Brain pericyte (primary cell): ENCODE results near the gene CRYBG2.

Source experiments
- DNase-seq: peaks from one replicate; pipeline ENCODE4 v3.0.0-alpha.2; 2012; ENCODE audit warnings: low read depth, low spot score

The CRYBG2 gene

GRCh38 chr1:26281091-26281958 lies 72.6 kb downstream of the CRYBG2 start:
- no peak for DNase-seq

- no peak for DNase-seq
Observed at GRCh38 chr1:26280333-26281042, 73.4 kb downstream of the CRYBG2 start.

DNA sequence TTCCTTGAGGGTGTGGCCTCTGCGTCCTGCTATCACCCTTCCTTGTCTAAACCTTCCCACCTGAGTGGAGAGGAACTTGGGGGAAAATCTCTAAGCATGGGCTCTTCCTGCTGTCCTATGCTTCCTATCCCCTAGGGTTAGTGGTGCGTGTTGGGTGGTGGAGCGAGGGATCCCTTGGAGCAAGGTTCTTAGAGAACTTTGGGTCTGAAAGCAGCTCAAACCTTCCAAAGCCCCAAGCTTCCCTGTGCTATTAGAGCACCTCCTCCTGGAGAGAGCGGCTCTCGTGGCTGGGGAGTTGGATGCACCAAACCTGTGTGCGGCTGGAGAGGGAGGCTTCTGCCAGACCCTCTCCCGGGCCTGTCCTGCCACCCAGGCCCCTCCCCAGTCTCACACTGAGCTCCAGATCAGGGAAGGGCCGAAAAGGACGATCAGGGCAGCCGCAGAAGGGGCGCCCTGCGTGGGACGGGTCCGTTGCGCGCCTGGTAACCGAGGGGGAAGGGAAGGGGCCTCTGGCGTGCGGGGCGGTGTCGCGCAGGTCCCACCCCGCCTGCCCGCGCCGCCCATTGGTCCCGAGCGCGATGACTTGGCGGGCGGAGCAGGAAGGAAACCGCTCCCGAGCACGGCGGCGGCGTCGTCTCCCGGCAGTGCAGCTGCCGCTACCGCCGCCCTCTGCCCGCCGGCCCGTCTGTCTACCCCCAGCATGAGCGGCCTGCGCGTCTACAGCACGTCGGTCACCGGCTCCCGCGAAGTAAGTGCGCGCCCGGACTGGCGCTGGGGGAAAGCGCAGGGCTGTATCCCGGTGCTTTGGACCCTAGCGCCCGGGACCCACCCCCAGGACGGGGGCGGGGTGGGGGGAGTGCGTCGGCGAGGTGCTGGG lies 74.2 kb downstream of the CRYBG2 start, which contains the start of gene SH3BGRL3:
SH3BGRL3 (plus strand) TSS at position 631 of the 877 bp plus-strand sequence; CDS start at position 701, 70 bp downstream.
- DNase-seq: peak; percentile 50

DNA sequence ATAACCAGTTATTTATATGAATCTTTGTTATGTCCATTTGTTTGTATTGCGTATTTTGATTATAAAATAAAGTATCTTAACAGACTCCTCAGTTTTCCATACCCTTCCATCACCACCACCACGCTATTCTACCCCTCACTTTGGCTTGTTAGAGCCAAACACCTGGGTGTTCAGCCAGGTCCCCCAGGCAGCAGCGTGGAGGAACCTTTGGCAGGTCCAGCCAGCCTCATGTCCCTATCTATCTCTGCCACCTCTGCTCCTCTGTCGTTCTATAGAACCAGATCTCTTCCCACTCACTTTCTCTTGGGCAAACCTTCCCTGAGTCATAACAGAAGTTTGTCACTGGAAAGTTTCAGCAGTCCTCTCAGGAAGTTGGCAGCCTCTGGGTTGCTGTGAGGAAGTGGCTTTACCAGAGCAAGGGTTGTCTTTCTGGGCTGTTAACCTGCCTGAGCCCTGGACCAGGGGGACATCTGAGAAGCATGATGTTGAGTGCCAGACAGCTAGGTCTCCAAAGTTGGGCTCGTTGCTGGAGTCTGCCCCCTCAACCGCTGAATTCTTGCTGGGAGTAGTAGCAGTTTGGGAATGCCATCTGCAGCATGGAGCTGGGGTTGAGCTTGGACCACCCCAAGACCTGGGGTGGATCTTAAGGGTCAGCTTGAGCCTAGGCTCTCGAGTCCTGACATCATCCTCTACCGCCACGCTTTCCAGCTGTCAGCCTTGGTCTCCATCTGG lies 75.0 kb downstream of the CRYBG2 start:
- no peak for DNase-seq

GRCh38 chr1:26278303-26278702 lies 75.6 kb downstream of the CRYBG2 start:
- peak; percentile 65 for DNase-seq

GRCh38 chr1:26277719-26278118 lies 76.2 kb downstream of the CRYBG2 start:
- no peak for DNase-seq

GRCh38 chr1:26277261-26277661 lies 76.7 kb downstream of the CRYBG2 start:
- no peak for DNase-seq

DNA sequence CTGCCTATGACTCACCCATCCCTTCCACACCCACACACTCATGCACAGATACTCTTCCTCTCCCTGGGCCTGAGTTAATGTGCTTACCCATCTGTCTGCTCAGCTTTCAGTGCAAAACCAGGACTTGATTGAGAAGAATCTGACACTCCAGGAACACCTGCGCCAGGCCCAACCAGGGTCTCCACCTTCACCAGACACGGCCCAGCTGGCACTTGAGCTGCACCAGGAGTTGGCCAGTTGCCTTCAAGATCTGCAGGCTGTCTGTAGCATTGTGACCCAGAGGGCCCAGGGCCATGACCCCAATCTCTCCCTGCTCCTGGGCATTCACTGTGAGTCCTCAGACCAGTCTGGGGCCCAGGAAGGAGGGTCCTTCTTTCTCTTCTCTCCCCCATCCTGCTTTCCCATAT lies 77.5 kb downstream of the CRYBG2 start:
- DNase-seq: no peak

- DNase-seq: peak; percentile 41
Observed at GRCh38 chr1:26275580-26276431, 78.1 kb downstream of the CRYBG2 start.

DNA sequence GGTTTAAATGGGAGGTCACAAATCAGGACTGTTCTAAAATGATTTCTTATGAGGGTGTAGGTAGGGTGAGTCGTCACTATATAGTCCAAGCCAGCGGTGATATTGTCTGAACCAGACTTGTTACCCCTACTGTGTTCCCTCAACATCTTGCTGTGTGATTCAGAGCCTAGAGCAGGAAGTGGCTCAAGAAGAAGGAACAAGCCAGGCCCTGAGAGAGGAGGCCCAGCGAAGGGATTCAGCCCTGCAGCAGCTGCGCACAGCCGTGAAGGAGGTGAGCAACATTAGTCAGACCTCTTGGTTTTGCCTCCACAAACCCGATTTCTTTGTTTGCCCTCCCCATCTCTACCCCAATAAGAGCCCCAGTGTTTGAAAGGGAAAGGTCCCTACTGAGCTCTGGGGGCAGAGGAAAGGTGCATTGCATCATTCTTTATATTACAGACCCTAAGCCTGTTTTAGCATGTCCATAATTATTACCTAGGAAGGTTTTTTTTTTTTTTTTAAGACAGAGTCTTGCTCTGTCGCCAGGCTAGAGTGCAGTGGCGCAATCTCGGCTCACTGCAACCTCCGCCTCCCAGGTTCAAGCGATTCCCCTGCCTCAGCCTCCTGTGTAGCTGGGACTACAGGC lies 79.0 kb downstream of the CRYBG2 start:
- no peak for DNase-seq
